Measurements from ENCODE around the gene BLOC1S5.
A peak's percentile ranks its signal among the peaks of the same experiment; 100 is the strongest.
"Not testable (repeated sequence)": the region's sequence is repeated elsewhere in the genome, so short reads cannot be mapped to it uniquely, and the experiment has no call there.

BLOC1S5 gene

GRCh38 chr6:7999201-7999600 lies 65.0 kb downstream of the BLOC1S5 start:
- no peak overlapping the region for H3K27ac ChIP-seq
- no peak for DNase-seq (ENCODE audit: low read depth, low spot score)

DNA sequence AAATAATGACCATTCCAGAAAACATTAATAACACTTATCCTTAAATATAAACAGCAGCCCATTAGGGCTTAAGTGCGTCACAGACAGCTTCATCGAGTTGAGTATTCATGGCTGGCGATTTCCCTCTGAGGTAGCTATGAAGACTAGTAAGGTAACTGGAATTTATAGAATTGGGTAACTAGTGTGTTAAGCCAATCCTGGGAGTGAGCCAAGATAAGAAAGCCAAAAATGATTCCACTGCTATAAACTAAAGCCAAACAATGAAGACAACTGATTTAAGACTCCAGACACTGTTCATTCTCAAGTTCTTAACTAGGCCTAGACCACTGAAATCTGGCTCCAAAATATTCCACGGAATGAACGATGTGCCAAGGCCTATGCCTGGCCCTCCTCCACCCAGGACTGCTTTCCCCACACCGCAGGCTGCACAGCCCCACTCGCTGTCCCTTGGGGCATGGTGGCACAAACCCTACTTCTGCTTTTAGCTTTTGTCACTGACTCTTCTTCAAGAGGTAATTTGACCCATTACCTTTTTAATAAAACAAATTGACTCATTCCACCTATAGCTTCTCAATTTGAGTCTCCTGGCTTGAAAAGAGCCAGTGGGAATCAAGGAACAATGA lies 66.0 kb downstream of the BLOC1S5 start:
- no peak for DNase-seq (ENCODE audit: low read depth, low spot score)
- no peak overlapping the region for H3K27ac ChIP-seq

GRCh38 chr6:7997286-7997685 lies 66.9 kb downstream of the BLOC1S5 start:
- DNase-seq (ENCODE audit: low read depth, low spot score), result no peak
- no peak overlapping the region for H3K27ac ChIP-seq

DNA sequence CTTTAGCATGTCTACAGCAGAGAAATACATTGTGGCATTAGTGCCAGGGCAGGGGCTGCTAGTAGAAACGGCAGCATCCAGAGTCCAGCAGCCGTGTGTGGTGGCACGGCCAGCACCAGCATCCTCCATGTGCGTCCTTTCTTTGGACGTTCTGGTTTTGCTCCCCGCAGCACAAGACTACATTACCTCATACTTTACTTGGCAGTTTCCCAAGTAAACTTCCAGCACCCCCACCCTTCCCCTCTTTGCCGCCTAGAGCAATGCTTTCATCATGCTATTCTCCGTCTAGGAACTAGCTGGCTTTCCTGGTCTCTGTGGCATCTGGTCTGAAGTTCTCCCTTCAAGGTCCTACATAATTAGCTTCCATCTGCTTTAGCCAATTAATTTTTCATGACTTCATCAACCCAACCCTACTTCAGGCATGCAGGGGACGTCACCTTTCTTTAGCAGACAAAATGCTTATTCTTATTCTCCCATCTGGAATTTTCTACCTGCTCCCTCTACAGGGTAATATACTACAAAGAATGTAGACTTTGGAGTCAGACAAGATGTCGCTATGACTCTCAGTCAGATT lies 67.6 kb downstream of the BLOC1S5 start:
- no peak overlapping the region for H3K27ac ChIP-seq
- DNase-seq (ENCODE audit: low read depth, low spot score), result no peak

DNA sequence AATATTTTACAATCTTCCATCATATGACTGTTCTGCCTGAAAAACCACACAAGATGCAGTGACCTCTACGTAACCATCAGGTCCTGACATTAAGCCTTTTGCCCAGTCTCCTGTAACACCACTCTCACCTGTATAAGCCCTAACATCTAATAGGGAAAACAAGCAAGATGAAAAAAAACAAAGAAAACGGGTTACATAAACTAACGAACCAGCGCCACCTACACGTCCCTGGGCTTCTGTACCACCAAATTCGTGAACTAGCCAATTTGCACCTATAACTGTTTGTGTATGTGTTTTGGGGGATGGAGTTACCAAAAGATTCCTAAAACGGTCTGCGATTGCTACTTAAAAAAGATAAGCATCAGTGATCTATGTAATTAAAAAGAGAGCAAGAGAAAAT lies 70.2 kb downstream of the BLOC1S5 start:
- H3K27ac ChIP-seq, result no peak overlapping the region
- no peak for DNase-seq (ENCODE audit: low read depth, low spot score)

DNA sequence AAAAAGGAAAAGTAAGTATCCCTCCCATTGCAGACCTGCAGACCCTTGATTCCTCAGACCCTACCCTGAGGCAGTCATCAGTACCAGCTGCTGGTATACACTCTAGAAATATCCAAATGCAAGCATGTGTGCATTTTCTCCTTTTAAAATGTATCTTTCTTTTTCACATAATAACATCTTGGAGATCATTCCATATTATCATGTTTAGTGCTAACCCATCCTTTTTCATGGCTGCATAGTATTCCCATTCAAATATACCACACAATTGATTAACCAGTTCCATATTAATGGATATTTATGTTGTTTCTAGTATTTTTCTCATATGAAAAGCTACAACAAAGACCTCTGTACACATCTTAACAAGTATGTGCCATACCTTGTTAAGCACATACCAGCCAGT lies 70.8 kb downstream of the BLOC1S5 start:
- no peak overlapping the region for H3K27ac ChIP-seq
- DNase-seq (ENCODE audit: low read depth, low spot score), result no peak

- DNase-seq (ENCODE audit: low read depth, low spot score), result no peak
- H3K27ac ChIP-seq, result peak overlapping the region; percentile 23
Measured at GRCh38 chr6:7992002-7992815, 72.0 kb downstream of the BLOC1S5 start.

- H3K27ac ChIP-seq, result no peak overlapping the region
- no peak for DNase-seq (ENCODE audit: low read depth, low spot score)
Measured at GRCh38 chr6:7991536-7991935, 72.7 kb downstream of the BLOC1S5 start.

DNA sequence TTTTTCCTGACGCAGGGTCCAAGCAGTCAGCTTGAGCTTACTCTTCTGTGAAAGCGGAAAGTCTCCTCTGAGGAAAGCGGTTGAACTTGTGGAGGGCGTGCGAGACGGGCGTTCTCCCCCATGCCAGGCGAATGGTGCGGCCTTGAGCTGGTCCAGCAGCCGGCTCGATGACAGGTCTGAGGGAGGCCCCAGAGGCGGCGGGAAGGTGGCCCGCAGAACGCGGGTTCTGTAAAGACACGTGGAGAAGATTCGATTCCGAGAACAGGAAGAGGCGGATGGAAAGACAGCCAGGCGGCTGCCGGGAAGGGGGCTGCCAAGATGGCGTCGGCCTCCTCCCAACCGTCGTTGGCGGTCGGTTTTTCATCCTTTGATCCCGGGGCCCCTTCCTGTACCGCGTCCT lies 78.0 kb downstream of the BLOC1S5 start:
- no peak for DNase-seq (ENCODE audit: low read depth, low spot score)
- H3K27ac ChIP-seq, result no peak overlapping the region

DNA sequence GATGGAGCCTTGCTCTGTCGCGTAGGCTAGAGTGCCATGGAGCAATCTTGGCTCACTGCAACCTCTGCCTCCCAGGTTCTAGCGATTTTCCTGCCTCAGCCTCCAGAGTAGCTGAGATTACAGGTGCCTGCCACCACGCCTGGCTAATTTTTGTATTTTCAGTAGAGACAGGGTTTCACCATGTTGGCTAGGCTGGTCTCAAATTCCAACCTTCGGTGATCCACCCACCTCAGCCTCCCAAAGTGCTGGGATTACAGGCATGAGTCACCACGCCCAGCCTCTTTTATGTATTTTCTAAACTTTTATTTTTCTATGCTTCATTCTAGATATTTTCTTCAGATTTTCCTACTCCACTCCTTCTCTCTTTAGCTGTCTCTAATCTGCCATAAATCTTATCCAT lies 80.2 kb downstream of the BLOC1S5 start:
- not testable (repeated sequence) for DNase-seq (ENCODE audit: low read depth, low spot score); H3K27ac ChIP-seq

GRCh38 chr6:7979831-7980230 lies 84.4 kb downstream of the BLOC1S5 start:
- DNase-seq (ENCODE audit: low read depth, low spot score), result no peak
- H3K27ac ChIP-seq, result no peak overlapping the region

DNA sequence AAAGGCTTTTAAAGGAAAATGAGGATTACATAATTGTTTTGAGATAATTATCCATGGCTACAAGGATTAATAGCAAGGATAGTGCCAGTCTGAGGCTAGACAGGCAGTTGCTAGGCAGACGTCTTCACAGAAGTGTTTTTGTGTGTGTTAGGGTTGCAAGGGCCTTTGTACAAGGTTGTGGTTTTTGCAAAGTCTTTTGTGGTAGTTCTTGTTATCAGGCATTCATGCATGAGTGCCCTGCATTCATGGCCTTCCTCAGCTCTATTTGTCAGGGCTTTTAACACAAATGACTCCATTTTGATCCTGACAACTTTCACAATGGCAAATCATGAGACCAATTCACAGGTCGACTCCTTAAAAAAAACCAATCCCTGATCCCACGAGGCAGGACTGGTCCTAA lies 85.5 kb downstream of the BLOC1S5 start:
- no peak overlapping the region for H3K27ac ChIP-seq
- no peak for DNase-seq (ENCODE audit: low read depth, low spot score)

- DNase-seq (ENCODE audit: low read depth, low spot score), result no peak
Measured at GRCh38 chr6:7976485-7977056, 87.6 kb downstream of the BLOC1S5 start.

GRCh38 chr6:7975764-7976146 lies 88.4 kb downstream of the BLOC1S5 start:
- no peak overlapping the region for H3K27ac ChIP-seq
- no peak for DNase-seq (ENCODE audit: low read depth, low spot score)

More at GRCh38 chr6:7976485-7977056, 87.6 kb downstream of the BLOC1S5 start:
- no peak overlapping the region for H3K27ac ChIP-seq

GRCh38 chr6:7974938-7975763 lies 89.0 kb downstream of the BLOC1S5 start:
- H3K27ac ChIP-seq, result no peak overlapping the region
- peak; percentile 66 for DNase-seq (ENCODE audit: low read depth, low spot score)

GRCh38 chr6:7974565-7974937 lies 89.6 kb downstream of the BLOC1S5 start:
- no peak overlapping the region for H3K27ac ChIP-seq
- no peak for DNase-seq (ENCODE audit: low read depth, low spot score)

GRCh38 chr6:7973584-7973983 lies 90.6 kb downstream of the BLOC1S5 start:
- peak; percentile 24 for DNase-seq (ENCODE audit: low read depth, low spot score)
- H3K27ac ChIP-seq, result peak overlapping the region; percentile 24

- H3K27ac ChIP-seq, result no peak overlapping the region
- DNase-seq (ENCODE audit: low read depth, low spot score), result no peak
Measured at GRCh38 chr6:7971499-7971898, 92.7 kb downstream of the BLOC1S5 start.

DNA sequence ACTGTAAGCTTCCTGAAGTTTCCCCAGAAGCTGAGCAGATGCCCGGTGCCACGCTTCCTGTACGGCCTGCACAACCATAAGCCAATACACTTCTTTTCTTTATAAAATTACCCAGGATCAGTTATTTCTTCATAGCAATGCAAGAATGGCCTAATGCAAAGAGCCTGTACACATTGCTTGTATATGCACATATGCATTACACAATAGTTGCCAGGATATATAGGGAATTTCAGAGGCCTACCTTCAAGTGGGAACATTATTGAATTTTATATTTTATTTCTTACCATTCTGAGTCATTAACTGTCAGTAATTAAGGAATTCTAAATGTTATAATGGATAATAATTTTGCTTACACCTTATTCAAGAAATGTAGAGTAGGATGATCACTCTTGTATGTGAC lies 93.6 kb downstream of the BLOC1S5 start:
- no peak overlapping the region for H3K27ac ChIP-seq
- DNase-seq (ENCODE audit: low read depth, low spot score), result no peak
